Heart left ventricle (tissue), 16 donors: ENCODE results near the gene HOXD3. TPM values are rescaled to one million over a fixed set of nuclear protein-coding genes. Genes with fewer than 3 reads are reported as not detected.

Experiments
- ATAC-seq, 4 donors: fragments of 200-7000 bp; cut with Tn5 transposase; one replicate each; pipeline ENCODE4 v1.9.1; 2020 to 2022; ENCODE audit warnings: moderate library complexity in 4 of 4, mild to moderate bottlenecking in 3 of 4, moderate number of reproducible peaks in 1 of 4
- DNase-seq, 5 donors: peaks; one replicate each; pipeline ENCODE4 v3.0.0-alpha.2; 2020
- H3K27ac ChIP-seq, 12 donors: fragments of 200-600 bp; sonication (generic) in 4 of 12; one replicate each; pipeline versions ENCODE4 v1.5.0 to v1.8.0; 2016 to 2022; ENCODE audit warnings: mild to moderate bottlenecking in 2 of 12
- H3K27me3 ChIP-seq, 9 donors: fragments of 200-600 bp; sonication (generic) in 2 of 9; one replicate each; pipeline versions ENCODE4 v1.5.1 to v1.8.0; 2016 to 2022; ENCODE audit warnings: mild to moderate bottlenecking in 3 of 9
- H3K36me3 ChIP-seq, 9 donors: fragments of 200-600 bp; sonication (generic) in 2 of 9; one replicate each; pipeline versions ENCODE4 v1.5.0 to v1.8.0; 2018 to 2022; ENCODE audit warnings: mild to moderate bottlenecking in 2 of 9
- H3K4me1 ChIP-seq, 12 donors: fragments of 200-600 bp; sonication (generic) in 4 of 12; one replicate each; pipeline versions ENCODE4 v1.5.0 to v1.8.0; 2016 to 2022; ENCODE audit warnings: mild to moderate bottlenecking in 3 of 12
- H3K4me3 ChIP-seq, 12 donors: fragments of 200-600 bp; sonication (generic) in 4 of 12; one replicate each; pipeline versions ENCODE4 v1.5.0 to v1.8.0; 2017 to 2022; ENCODE audit warnings: mild to moderate bottlenecking in 9 of 12, moderate library complexity in 4 of 12
- H3K9me3 ChIP-seq, 12 donors: fragments of 200-600 bp; sonication (generic) in 4 of 12; one replicate each; pipeline versions ENCODE4 v1.5.0 to v1.8.0; 2016 to 2022; ENCODE audit warnings: mild to moderate bottlenecking in 1 of 12
- CTCF ChIP-seq, 12 donors: fragments of 200-600 bp; sonication (generic) in 4 of 12; IDR thresholded peaks; one replicate each; pipeline versions ENCODE4 v1.5.0 to v1.8.0; 2018 to 2022; ENCODE audit warnings: antibody characterized with exemption in 12 of 12, mild to moderate bottlenecking in 5 of 12
- POLR2A ChIP-seq, 2 donors: fragments of 450-650 bp; IDR thresholded peaks; one replicate each; pipeline ENCODE4 v1.6.1; 2017; ENCODE audit warnings: antibody characterized with exemption in 2 of 2, mild to moderate bottlenecking in 2 of 2, moderate library complexity in 2 of 2
- WGBS, 4 donors: extraction: QIAGEN DNeasy Blood & Tissue Kit in 2 of 4; methylation state at CpG; one replicate each; pipeline versions ENCODE4 v1.1.5 to v1.1.7; 2013 to 2018; 5-methylcytosine and 5-hydroxymethylcytosine counted together
- intact Hi-C, 10 donors: fragments of 100-400 bp; cut with DNase I; formaldehyde crosslinking; loops; one replicate each; pipeline versions ENCODE4 v1.11.1 to v1.14.2; 2022
- polyA plus RNA-seq, 2 donors: library from polyadenylated mRNA; stranded (reverse); fragments of 200-250 nt; gene quantifications; one replicate each; pipeline ENCODE4 v1.2.3, GENCODE V29; 2013
- total RNA-seq, 9 donors: library from RNA; depleted of rRNA in 2 of 9; stranded (reverse); fragments of >200 nt in 2 of 9; fragmentation: NEBNext Ultra II Directional in 3 of 9; extraction: Animal tissue kit (Norgen Biotek cat#: 25700) in 3 of 9; gene quantifications; one replicate each; pipeline versions ENCODE4 v1.1.0 to v1.2.4, GENCODE V29; 2016 to 2023
- donor health status: ischemic (EF 13 %, LVEDD 7.1; RV severe dilation, severe dysfunction).
- donor health status: healthy with polysubstance abuse.
- donor health status: DM: no; HTN: yes; CAD: no.
- donor health status: DM: no; HTN: no; CAD: no.
- donor health status: ischemic (EF 25% LVEDD 6.9; RV normal size, moderate dysfunction).
- donor health status: ischemic (EF 25% LVEDD 5.7; RV mildly dilated, moderate dysfunction).
- donor health status: healthy.
- donor health status: DM: yes; HTN: yes; CAD: no.
- donor health status: ischemic (EF 35%, LVEDD 5.7; RV mildly dilated, moderate dysfunction).
- donor health status: nonischemic (EF 11% LVEDD 7.7; RV severe dilation, severe dysfunction).
- donor health status: DM: yes; HTN: yes; CAD: no.
- donor health status: PGD.
- donor health status: ischemic (EF 29% LVEDD 5.4; RV normal size, mild dysfunction).
- donor health status: nonischemic (EF 23%, LVEDD 6.1; RV moderate dilation, normal function).

The HOXD3 gene
- total and polyA plus RNA-seq, 11 donors, result 0.04 to 1.4 (median 0.52) TPM

- no peak for ATAC-seq
- TF ChIP-seq CTCF (IDR thresholded peaks at IDR 0.05) (peak in 8 of 12 donors; percentile 6 to 27 (median 20)), POLR2A (IDR thresholded peaks at IDR 0.05) (no peak)
- Histone ChIP-seq H3K9me3 (no peaks in the 10 kb centered on the region), H3K27ac (no peak overlapping the region), H3K4me1 (peaks cover 0 to 34% (median 13%) of the 10 kb centered on the region in 12 donors), H3K36me3 (no peaks in the 10 kb centered on the region), H3K27me3 (peaks cover 94 to 100% (median 99%) of the 10 kb centered on the region in 9 donors), H3K4me3 (no peak overlapping the region)
- DNase-seq, result no peak
- intact Hi-C loops, result no loop called here
- WGBS, 4 donors, result 9 to 14% (median 12%) methylated on average over 24 of the region's 24 CpGs
These were observed 38.3 kb upstream of the HOXD3 start for GRCh38 chr2:176118601-176119339.

GRCh38 chr2:176120364-176121189, 36.5 kb upstream of the HOXD3 start:
- H3K27ac ChIP-seq, result no peak overlapping the region
- peaks cover 95 to 100% (median 99%) of the 10 kb centered on the region in 9 donors for H3K27me3 ChIP-seq
- H3K4me3 ChIP-seq, result peak overlapping the region in 1 of 12 donors; percentile 14
- no peaks in the 10 kb centered on the region for H3K9me3 ChIP-seq
- intact Hi-C loops, result loop anchor here in 3 of 10 donors (10.0 kb wide), 1 partner anchor 694 kb away; no protein-coding TSS in a partner anchor
- peaks cover 0 to 36% (median 14%) of the 10 kb centered on the region in 12 donors for H3K4me1 ChIP-seq
- H3K36me3 ChIP-seq, result no peaks in the 10 kb centered on the region
- DNase-seq, result peak in 1 of 5 donors; percentile 3
- WGBS, 4 donors, result 11 to 18% (median 15%) methylated on average over 13 of the region's 13 CpGs
- TF ChIP-seq CTCF (IDR thresholded peaks at IDR 0.05), result no peak
- no peak for ATAC-seq

GRCh38 chr2:176121190-176122051, 35.7 kb upstream of the HOXD3 start:
- Histone ChIP-seq H3K36me3 (no peaks in the 10 kb centered on the region), H3K9me3 (no peaks in the 10 kb centered on the region), H3K4me1 (peaks cover 0 to 31% (median 14%) of the 10 kb centered on the region in 12 donors), H3K4me3 (peak overlapping the region in 1 of 12 donors; percentile 39), H3K27me3 (peaks cover 87 to 100% (median 99%) of the 10 kb centered on the region in 9 donors), H3K27ac (no peak overlapping the region)
- DNase-seq (peak in 1 of 5 donors; percentile 0), ATAC-seq (no peak)
- TF ChIP-seq POLR2A (IDR thresholded peaks at IDR 0.05), result no peak
- intact Hi-C loops, result loop anchor here in 3 of 10 donors (10.0 kb wide), 1 partner anchor 693 kb away; no protein-coding TSS in a partner anchor
- 4 to 9% (median 7%) methylated on average over 43 to 53 of the region's 53 CpGs for WGBS, 4 donors

- ATAC-seq (no peak), DNase-seq (no peak)
- Histone ChIP-seq H3K36me3 (no peaks in the 10 kb centered on the region), H3K27ac (peak overlapping the region in 1 of 12 donors; percentile 46), H3K27me3 (peaks cover 84 to 100% (median 99%) of the 10 kb centered on the region in 9 donors), H3K4me1 (peaks cover 0 to 29% (median 14%) of the 10 kb centered on the region in 12 donors), H3K4me3 (peak overlapping the region; percentile 17 to 55 (median 44)), H3K9me3 (no peaks in the 10 kb centered on the region)
- intact Hi-C loops, result loop anchor here in 3 of 10 donors (10.0 kb wide), 1 partner anchor 693 kb away; no protein-coding TSS in a partner anchor
- no peak for TF ChIP-seq POLR2A (IDR thresholded peaks at IDR 0.05)
- no peak for TF ChIP-seq CTCF (IDR thresholded peaks at IDR 0.05)
- WGBS, 4 donors, result 2 to 4% (median 3%) methylated on average over 27 to 47 of the region's 47 CpGs
These were observed 34.9 kb upstream of the HOXD3 start for GRCh38 chr2:176122052-176122682.
